HK-2 (cell line): ENCODE results near the gene TMEM161A.
"Not testable (repeated sequence)": the region's sequence is repeated elsewhere in the genome, so short reads cannot be mapped to it uniquely, and the experiment has no call there.

Experiments used
- DNase-seq: peaks from one replicate; pipeline ENCODE4 v3.0.0-alpha.2; 2018; ENCODE audit not compliant: unreplicated experiment

Gene TMEM161A

DNA sequence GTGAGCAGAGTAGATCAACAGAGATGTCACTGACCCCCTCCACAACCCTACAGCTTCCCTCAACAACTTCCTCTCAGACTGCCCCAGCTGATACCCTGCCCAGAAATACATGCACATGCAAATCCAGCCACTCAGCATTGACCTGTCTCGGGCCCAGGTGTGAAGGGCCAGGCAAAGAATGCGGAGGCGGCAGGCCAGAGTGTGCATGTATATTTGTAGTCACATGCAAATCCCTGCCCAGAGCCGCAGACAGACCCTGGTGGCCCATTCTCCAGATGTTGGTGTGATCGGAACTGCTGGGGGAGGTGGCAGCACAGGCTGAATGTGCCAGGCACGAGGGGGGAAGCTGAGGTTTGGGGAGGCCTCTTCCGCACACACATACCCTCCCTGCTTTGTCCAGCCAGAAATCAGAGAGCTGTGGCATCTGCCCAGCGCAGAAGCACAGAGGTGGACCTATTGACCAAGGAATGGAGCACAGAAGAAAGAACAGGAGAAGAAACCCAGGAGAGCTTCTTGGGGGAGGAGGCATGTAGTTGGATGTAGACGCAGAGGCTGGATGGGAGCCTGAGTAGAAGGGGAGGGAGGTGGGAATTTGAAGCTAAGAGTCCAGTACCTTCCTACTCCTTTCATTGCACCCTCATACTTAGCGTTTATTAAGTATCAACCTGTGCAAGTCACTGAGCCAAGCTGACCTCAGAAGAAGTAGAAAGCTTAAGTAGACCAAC lies 17.4 kb upstream of the TMEM161A start:
- no peak for DNase-seq

DNA sequence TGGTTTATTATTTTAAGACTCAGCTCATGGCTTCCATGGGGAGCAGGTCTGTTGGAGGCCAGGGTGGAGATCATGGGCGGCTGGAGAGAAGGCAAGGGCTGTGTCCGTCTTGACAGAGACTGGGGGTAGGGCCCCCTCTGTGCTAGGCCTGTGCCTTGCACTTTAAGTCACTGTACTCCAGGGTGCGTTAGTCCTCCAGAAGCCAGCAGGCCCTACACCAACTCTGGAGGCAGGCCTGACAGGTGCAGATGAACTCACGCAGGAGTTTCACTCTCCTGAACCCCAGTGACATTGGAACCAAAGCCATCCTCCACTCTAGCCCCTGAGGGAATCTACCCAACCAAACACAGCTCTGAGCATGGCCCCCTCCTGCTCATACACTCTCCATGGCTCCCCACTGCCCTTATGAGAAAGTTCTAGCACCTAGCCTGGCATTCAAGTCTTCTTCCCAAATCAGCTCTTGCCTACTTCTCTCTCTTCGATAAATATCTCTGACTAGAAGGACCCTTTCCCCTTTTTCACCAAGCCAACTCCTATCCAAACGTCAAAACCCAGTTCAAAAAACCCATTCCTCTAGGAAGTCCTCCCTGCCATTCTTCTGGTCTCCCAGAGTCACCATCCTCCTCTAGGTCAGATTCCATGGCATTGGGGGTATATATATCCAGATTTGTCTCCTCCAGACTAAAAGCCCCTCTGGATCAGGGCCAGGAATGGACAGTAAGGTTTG lies 16.7 kb upstream of the TMEM161A start:
- no peak for DNase-seq

DNA sequence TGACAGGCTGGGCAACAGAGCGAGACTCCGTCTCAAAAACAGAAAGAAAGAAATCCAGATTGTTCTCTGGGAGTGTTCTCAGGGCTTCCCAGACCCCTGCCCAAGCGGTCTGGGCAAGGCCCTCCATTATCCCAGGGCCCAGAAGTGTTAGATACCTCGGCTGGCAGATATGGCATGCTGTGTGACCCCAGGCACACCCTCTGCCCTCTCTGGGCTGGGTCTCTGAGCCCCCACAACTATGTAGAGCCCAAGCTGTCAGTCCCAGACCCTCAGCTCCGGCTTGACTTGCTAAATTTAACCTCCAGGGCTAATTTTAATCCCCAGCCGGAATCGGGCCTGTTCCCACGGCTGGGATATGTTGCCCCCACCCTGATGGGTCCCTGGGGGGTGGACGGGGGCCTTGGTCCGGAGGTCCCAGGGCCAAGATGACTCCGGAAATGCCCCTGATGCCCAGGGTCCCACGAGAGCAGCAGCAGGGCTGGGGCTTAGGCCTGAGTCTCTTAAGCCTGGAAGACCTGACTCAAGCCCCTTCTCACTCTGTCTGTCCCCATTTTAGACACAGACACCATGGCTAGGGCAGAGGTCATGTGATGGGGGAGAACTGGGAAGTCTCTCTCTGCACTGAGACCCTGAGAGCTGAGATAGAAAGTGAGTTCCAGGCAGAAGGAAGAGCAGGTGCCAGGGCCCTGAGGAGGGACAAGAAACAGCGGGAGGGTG lies 14.5 kb upstream of the TMEM161A start:
- DNase-seq, result no peak

DNA sequence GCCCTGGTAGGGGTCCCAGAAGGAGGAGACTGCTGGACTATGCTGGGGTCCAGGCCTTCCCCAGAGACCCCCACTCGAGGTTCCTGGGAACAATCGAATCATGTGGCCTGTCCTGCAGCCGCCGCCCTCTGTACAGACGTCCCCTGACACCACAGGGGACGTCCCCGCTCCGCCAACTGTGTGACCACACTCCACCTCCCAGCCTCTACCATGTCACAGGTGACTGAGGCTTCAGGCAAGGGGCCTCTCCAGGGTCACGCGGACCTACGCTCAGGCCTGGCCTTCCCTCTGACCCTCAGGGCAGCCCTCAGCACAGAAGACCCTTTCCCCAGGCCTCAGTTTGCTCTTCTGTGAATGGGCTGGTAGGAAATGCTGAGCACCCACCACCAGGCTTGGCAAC lies 13.1 kb upstream of the TMEM161A start:
- DNase-seq, result no peak

DNA sequence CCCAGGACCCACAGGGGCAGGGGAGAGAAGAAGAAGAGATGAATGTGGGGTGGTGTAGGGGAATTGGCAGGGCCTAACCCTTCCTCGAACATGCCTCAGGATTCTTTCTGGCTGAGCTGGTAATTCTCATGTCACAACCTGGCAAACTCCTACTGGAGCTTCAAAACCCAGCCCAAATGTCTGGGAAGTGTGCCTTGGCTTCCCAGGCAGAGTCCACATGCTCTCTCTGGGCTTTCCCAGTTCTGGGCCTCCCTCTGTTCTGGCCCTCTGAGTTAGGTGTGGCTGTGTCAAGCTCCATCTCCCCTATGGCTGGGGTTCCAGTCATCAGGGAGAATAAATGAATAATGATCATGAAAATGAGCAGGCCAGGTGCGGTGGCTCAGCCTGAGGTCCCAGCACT lies 11.2 kb upstream of the TMEM161A start:
- no peak for DNase-seq

DNA sequence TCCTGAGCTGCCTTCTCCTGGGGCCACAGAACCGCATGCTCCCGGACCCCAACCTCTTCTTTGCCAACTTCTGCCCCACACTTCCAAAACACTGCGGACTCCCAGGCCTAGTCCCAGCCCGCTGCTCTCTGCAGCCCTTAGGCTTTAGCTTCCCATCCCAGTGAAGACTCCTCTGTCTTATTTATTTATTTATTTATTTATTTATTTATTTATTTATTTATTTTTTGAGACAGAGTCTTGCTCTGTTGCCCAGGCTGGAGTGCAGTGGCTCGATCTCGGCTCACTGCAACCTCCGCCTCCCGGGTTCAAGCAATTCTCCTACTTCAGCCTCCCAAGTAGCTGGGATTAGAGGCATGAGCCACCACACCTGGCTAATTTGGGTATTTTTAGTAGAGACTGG lies 10.2 kb upstream of the TMEM161A start:
- DNase-seq, result not testable (repeated sequence)

DNA sequence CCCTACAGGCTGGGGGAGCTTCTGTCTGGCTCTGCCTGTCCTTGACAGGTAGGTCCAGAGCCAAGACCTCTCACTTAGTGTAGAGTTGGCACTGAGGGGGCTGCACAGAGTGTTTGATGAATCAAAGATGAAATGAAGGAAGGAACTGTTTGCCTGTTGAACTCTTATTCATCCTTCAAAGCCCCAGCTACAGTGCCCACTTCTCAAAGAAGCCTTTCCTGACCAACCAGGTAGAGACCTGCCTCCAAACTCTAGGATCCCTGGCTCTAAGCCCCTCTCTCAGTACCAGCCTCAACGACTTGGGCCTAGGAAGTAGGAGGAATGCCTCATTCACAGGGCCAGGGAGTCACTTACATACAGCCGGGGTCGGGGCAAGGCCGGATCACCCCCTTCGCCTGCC lies 9.1 kb upstream of the TMEM161A start:
- no peak for DNase-seq

DNA sequence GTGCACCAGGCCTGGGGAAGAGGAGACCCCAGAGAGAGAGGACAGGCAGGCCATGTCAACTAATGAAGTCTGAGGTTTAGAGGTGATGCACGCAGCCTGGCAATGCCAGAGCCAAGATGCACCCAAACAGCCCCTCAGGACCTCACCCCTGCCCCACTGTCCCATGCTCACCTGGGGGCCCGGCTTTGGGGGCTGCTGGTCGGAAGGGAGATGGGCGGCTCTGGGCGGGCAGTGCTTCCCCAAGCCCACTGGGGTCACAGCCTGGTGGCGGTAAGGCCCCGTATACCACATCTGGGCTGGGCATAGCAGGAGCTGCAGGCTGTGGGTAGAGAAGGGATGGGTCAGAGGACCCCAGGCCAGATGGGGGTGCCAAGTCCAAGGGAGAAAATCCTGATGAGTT lies 8.6 kb upstream of the TMEM161A start:
- DNase-seq, result no peak

DNA sequence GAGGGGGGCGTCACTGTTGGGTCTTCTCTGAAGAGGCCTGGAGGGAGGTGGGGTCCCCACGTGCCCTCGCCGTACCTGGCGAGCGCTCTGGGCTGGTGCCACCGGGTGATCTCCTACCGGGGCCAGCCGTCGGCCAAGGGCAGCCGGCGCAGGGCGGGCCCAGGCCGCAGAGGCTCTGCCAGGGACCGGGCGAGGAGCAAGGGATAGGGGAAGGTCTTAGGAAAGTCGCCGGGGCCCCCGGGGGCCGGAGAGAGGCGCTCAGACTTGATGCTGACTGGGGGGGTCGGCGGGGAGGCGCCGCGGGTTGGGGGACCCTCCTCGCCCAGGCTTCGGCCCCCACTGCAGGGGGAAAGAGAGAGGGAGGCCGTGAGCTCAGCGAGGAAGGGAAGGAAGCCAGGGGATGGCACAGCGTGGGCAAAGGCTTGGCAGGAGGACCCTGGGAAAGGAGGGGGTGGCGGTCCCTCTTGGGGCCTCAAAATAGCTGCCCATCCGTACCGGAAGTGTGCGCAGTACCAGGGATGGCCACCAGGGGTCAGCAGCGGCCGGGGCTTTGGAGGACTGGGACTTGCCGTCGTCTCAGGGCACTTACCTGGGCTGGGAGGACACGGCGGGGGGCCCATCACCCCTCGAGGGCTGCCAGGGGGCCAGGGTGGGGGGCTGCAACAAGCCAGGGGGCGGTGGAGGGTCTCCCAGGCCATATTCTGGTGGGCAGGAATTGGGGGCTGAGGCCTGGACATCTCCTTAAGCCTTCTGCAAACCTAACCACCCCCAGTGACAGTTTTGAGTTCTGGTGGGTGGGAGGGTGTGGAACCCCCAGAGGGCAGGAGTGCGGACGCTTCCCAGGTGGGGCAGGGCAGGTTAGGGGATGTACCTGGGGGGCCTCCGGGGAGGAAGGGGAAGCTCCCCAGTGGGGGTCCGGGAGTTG lies 7.7 kb upstream of the TMEM161A start:
- peak; percentile 91 for DNase-seq

DNA sequence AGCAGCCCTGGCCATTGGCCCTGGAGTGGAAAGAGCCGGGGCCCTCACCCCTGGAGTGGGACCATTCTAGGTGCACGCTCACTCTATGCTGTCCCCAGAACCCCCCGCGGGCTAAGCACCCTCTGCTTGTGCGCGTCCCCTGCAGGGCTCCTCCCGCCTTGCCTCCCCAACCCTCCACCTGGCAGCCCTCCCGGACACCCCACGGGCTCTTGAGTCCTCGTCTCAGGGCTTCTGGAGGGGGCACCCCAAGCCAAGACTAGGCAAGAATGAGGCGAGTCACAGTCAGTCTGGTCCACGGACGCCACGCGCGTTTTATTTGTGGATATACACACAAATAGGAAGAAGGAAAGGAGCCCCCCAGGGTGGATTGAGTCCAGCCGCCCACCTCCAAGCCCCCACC lies 7.0 kb upstream of the TMEM161A start:
- DNase-seq, result no peak

DNA sequence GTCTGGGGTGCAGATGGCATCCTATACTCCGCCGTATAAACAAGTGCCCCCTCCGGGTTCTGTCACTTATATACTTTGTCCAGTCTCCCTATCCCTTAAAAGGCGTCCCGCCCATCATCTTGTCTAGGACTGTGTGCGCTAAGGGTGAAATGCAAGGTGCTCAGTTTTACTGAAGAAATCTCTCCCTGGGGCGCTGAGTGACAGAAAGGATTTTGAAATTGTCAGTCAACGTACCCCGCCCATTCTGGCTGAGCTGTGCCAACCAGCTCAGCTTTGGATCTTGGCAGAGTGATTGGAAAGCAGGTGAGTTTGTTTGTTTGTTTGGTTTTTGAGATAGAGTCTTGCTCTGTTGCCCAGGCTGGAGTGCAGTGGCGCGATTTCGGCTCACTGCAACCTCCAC lies 4.1 kb upstream of the TMEM161A start:
- DNase-seq, result no peak

DNA sequence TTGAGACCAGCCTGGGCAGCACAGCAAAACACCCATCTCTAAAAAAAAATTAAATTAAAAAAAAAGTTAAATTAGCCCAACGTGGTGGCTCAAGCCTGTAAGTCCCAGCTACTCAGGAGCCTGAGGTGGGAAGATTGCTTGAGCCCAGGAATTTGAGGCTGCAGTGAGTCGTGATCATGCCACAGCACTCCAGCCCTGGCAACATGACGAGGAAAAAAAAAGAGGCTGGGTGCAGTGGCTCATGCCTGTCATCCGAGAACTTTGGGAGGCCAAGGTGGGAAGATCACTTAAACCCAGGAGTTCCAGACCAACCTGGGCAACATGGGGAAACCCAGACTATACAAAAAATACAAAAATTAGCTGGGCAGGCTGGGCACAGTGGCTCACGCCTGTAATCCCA lies 2.2 kb upstream of the TMEM161A start:
- no peak for DNase-seq

DNA sequence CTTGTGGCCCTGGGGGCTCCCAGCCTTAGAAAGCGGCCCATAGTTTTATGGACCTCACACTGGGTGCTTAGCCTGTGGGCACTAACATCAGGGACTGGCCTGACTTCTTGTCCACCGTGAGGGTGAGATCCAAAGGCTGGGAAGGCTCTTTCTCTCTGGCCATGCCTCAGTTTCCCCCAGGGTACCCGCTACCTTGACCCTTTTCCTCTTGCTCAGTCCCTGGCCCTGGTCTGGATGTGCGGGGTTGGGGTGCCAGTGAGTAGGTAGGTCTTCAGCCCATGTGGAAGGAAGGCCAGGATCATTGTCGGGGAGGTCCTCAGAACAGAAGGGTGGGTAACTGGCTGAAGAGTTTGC lies 1.6 kb upstream of the TMEM161A start:
- no peak for DNase-seq

DNA sequence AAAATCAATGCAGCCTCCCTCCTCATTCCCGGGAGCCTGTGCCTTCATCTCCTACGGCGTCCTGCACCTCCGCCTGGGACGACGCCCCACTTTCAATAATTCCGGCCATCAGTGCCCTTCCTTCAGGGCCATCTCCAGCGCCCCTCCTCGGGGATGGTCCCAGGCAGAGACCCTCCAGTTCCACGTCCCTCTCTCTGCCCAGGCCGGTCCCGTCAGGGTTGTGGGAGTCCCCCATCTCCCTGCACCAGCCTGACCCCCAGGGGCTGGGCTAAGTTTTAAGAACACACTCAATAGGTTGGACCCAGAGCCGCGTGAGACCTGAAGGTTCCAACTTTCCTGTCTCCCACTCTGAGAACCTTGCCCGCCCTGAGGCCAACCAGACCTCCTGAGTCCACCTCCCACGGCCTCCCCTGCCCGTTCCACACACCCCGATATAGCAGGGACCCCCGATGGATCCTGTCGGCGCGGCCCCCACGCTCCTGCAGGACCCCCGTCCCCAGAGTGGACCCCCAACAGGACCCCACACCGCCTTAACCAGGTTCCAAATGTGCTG lies 646 bp downstream of the TMEM161A start:
- no peak for DNase-seq

DNA sequence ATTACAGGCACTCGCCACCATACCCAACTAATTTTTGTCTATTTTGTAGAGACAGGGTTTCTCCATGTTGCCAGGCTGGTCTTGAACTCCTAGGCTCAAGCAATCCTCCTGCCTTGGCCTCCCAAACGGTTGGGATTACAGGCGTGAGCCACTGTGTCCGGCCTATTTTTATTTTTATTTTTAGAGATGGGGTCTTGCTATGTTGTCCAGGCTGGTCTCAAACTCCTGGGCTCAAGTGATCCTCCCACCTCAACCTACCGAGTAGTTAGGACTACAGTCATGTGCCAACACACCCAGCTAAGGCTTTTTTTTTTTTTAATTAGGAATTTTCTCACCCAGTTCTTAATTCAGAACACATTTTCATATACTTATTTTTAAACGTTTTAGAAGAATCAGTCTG lies 2.6 kb downstream of the TMEM161A start:
- not testable (repeated sequence) for DNase-seq

DNA sequence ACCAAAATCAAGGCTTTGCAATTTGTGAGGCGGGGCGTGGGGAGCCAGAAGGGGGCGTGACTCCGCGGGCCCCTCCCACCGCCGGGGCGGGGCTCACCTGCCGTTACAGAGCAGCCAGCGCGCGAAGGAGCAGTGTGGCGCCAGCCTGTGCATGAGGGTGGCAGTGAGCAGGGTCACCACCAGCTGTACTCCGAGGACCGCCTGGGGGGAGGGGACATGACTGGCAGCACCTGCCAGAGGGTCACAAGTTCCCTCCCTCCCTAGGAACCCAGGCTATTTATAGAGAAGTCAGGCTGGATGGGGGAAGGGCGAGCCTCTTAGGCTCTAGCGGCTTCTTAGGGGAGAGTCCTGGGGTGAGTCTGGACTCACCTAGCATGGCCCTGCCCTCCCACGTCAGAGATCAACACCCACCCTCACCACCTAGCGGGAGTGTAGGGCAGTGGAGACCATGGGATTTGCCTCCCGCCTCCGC lies 3.6 kb downstream of the TMEM161A start:
- no peak for DNase-seq

DNA sequence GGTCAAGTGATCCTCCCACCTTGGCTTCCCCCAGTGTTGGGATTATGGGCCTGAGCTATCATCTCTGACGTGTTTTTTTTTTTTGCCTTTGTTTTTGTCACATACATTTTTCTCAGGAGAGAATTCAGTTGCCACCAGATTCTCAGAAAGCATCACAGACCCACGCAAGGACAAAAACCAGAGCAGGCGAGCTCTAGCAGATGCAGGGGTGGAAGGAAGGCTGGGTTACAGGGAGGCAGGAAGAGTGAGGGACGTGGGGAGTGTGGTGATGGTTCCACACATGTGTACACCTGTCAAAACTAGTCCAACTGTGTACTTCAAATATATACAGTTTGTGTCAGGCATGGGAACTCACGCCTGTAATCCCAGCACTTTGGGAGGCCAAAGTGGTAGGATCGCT lies 4.3 kb downstream of the TMEM161A start:
- DNase-seq, result no peak

DNA sequence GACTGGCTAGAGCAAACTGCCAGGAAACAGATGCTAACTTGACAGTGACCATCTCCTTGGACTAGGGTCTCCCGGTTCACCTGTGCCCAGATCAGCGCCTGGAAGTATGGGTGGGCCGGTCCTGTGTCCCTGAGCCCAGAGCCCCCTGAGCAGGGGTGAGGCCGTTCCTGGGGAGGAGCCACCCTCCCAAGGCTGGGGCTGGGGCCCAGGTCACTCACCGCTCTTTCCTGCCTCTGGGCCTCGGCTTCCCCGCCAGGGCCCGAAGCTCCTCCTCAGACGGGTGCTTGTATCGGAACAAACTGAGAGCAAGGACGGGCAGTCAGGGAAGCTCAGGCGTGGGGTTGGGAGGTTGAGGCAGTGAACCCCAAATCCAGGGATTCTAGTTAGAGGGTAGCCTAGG lies 5.4 kb downstream of the TMEM161A start:
- no peak for DNase-seq

DNA sequence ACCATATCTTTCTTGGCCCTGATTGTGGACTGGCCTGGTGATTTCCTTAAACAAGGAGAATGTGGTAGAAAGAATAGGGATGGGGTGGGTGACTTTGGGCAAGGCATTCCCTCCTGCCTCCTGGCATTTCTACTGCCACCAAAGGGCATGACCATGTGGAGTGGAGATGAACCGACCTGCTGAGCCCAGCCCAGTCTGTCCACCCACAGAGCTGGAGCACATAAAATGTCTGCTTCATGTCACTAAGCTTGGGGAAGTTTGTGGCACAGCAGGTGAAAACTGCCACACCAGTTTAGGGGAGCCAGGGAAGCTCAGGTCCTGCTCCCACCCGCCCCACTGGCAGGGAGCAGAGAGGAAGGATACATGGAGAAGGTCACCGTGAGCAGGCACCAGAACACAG lies 6.3 kb downstream of the TMEM161A start:
- DNase-seq, result no peak

DNA sequence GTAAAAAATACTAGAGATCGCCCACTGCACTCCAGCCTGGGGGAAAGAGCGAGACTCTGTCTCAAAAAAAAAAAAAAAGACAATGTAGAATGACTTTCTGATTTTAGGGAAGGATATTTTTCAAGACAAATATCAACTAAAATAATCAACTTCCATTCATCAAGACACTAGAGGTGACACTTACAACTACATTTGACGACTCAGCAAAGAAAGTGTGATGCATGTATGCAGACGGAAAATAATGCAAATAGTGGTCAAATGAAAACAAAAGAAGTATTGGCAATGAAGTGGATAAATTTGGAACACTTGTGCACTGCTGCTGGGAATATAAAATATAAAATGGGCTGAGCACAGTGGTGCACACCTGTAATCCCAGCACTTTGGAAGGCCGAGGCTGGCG lies 12.2 kb downstream of the TMEM161A start:
- DNase-seq, result no peak

DNA sequence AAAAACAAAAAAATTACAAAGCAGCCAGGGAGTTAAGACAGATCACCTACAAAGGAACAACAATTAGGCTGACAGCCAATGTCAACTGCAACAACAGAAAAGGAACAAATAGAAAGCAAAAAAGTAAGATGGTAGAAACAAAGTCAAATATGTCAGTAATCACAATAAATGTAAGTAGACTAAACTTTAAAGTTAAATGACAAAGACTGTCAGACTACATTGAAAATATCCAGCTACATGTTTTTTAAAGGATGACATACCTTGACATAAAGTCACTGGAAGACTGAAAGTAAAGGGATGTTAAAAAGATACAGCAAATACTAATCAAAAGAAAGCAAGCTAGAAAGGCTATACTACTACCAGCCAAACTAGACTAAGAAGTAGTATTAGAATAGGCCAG lies 14.9 kb downstream of the TMEM161A start:
- DNase-seq, result no peak

DNA sequence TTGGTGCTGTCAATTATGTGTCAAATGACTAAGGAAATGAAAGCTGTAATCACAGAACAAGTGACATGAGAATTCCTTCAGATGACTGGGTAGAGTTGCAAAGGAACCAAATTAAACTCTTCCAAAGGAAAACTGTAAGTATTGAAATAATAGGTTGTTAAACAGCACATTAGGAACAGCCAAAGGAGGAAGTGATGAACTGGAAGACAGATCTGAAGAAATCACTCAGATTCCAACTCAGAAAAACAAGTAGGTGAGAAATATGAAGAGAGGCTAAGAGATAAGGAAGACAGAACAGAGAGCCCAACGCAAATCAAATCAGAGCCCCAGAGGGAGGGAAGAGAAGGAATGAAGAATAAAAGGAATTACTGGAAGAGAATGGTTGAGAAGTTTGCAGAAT lies 15.4 kb downstream of the TMEM161A start:
- no peak for DNase-seq
